Islet precursor cell (in vitro differentiated cells): Measurements from ENCODE around the gene ZDHHC14.

Experiments used
- DNase-seq: peaks from one replicate; pipeline ENCODE4 v3.0.0-alpha.2; 2018

The ZDHHC14 gene

GRCh38 chr6:157605484-157605883, 224.5 kb downstream of the ZDHHC14 start:
- peak; percentile 17 for DNase-seq

GRCh38 chr6:157606516-157606915, 225.5 kb downstream of the ZDHHC14 start:
- no peak for DNase-seq

- DNase-seq, result peak; percentile 48
Measured at GRCh38 chr6:157607317-157608109, 226.5 kb downstream of the ZDHHC14 start.

- peak; percentile 49 for DNase-seq
Measured at GRCh38 chr6:157608221-157609075, 227.5 kb downstream of the ZDHHC14 start.

- no peak for DNase-seq
Measured at GRCh38 chr6:157609117-157609516, 228.1 kb downstream of the ZDHHC14 start.

- DNase-seq, result no peak
Measured at GRCh38 chr6:157609556-157609955, 228.6 kb downstream of the ZDHHC14 start.

- DNase-seq, result peak; percentile 63
Measured at GRCh38 chr6:157610451-157610999, 229.5 kb downstream of the ZDHHC14 start.

GRCh38 chr6:157611406-157611805, 230.4 kb downstream of the ZDHHC14 start:
- no peak for DNase-seq

GRCh38 chr6:157613011-157613522, 232.1 kb downstream of the ZDHHC14 start:
- no peak for DNase-seq

- DNase-seq, result no peak
Measured at GRCh38 chr6:157614026-157614568, 233.1 kb downstream of the ZDHHC14 start.

- no peak for DNase-seq
Measured at GRCh38 chr6:157615420-157615769, 234.4 kb downstream of the ZDHHC14 start.

GRCh38 chr6:157615951-157616350, 235.0 kb downstream of the ZDHHC14 start:
- no peak for DNase-seq

GRCh38 chr6:157620944-157621343, 240.0 kb downstream of the ZDHHC14 start:
- no peak for DNase-seq

GRCh38 chr6:157621406-157621805, 240.4 kb downstream of the ZDHHC14 start:
- DNase-seq, result no peak

GRCh38 chr6:157622427-157622826, 241.4 kb downstream of the ZDHHC14 start:
- no peak for DNase-seq

GRCh38 chr6:157625111-157625510, 244.1 kb downstream of the ZDHHC14 start:
- no peak for DNase-seq

GRCh38 chr6:157625764-157626163, 244.8 kb downstream of the ZDHHC14 start:
- no peak for DNase-seq

GRCh38 chr6:157627195-157627966, 246.4 kb downstream of the ZDHHC14 start:
- no peak for DNase-seq

- DNase-seq, result no peak
Measured at GRCh38 chr6:157628463-157628862, 247.5 kb downstream of the ZDHHC14 start.

GRCh38 chr6:157629220-157629619, 248.2 kb downstream of the ZDHHC14 start:
- DNase-seq, result peak; percentile 94

- DNase-seq, result no peak
Measured at GRCh38 chr6:157630463-157631080, 249.6 kb downstream of the ZDHHC14 start.

- DNase-seq, result peak; percentile 85
Measured at GRCh38 chr6:157631412-157631811, 250.4 kb downstream of the ZDHHC14 start.
